Stomach (tissue), 9 donors: ENCODE results near the gene ABT1. TPM values are rescaled to one million over a fixed set of nuclear protein-coding genes. Genes with fewer than 3 reads are reported as not detected.

ENCODE experiments used
- DNase-seq, 2 donors: peaks; one replicate each; pipeline versions ENCODE4 v3.0.0 to v3.0.0-alpha.2; 2013 to 2019
- H3K27ac ChIP-seq, 5 donors: fragments of 200-600 bp in 4 of 5; sonication (generic) in 4 of 5; one replicate each; pipeline ENCODE4 v1.5.1; 2013 to 2019; ENCODE audit warnings: mild to moderate bottlenecking in 1 of 5, moderate library complexity in 1 of 5
- H3K27me3 ChIP-seq, 3 donors: fragments of 200-600 bp; sonication (generic); one replicate each; pipeline ENCODE4 v1.5.1; 2017 to 2019; ENCODE audit warnings: mixed run types in 1 of 3
- H3K36me3 ChIP-seq, 4 donors: fragments of 200-600 bp; sonication (generic); 1 replicate in 3 of 4; 2 replicates in 1 of 4; pipeline ENCODE4 v1.5.1; 2016 to 2019
- H3K4me1 ChIP-seq, 4 donors: fragments of 200-600 bp; sonication (generic); one replicate each; pipeline ENCODE4 v1.5.1; 2016 to 2019
- H3K4me3 ChIP-seq, 4 donors: fragments of 200-600 bp; sonication (generic) in 3 of 4; one replicate each; pipeline ENCODE4 v1.5.1; 2016 to 2019; ENCODE audit warnings: mild to moderate bottlenecking in 1 of 4
- H3K9me3 ChIP-seq, 4 donors: fragments of 200-600 bp; sonication (generic); one replicate each; pipeline ENCODE4 v1.5.1; 2016 to 2019
- CTCF ChIP-seq, 7 experiments: fragments of 450-650 bp in 4 of 7; fragments of 200-600 bp in 3 of 7; sonication (generic) in 3 of 7; IDR thresholded peaks; one replicate each; pipeline ENCODE4 v1.5.1; 2016 to 2019; ENCODE audit warnings: antibody characterized with exemption in 7 of 7, control low read depth in 2 of 7, mild to moderate bottlenecking in 1 of 7
- EP300 ChIP-seq: sonication (generic); formaldehyde crosslinking; IDR thresholded peaks from one replicate; pipeline ENCODE4 v1.6.1; 2017; ENCODE audit warnings: antibody characterized with exemption
- POLR2A ChIP-seq, 4 donors: fragments of 450-650 bp; IDR thresholded peaks; one replicate each; pipeline ENCODE4 v1.6.1; 2016; ENCODE audit warnings: antibody characterized with exemption in 4 of 4, control low read depth in 2 of 4, mild to moderate bottlenecking in 1 of 4, moderate library complexity in 1 of 4
- POLR2AphosphoS5 ChIP-seq, 3 donors: sonication (generic); formaldehyde crosslinking; IDR thresholded peaks; one replicate each; pipeline ENCODE4 v1.6.1; 2016; ENCODE audit warnings: antibody characterized with exemption in 3 of 3
- WGBS, 5 donors: extraction: QIAGEN DNeasy Blood & Tissue Kit in 3 of 5; methylation state at CpG; one replicate each; pipeline versions ENCODE4 v1.1.5 to v1.1.7; 2013 to 2018; 5-methylcytosine and 5-hydroxymethylcytosine counted together
- intact Hi-C: fragments of 100-400 bp; cut with DNase I; formaldehyde crosslinking; loops from one replicate; pipeline ENCODE4 v1.15.1; 2023; ENCODE audit warnings: low total_unique reads
- polyA plus RNA-seq, 3 donors: library from polyadenylated mRNA; stranded (reverse); fragments of 200-250 nt; gene quantifications; one replicate each; pipeline ENCODE4 v1.2.3, GENCODE V29; 2013
- total RNA-seq, 5 donors: library from RNA; depleted of rRNA; stranded (reverse); fragments of >200 nt; gene quantifications; one replicate each; pipeline versions ENCODE4 v1.1.0 to v1.2.3, GENCODE V29; 2014 to 2016
- donor health status: healthy with polysubstance abuse.
- donor health status: Bipolar disorder and iron deficiency.
- donor health status: healthy.

ABT1 gene
- total and polyA plus RNA-seq, 8 donors, result 7.2 to 18.0 (median 15.1) TPM; not detected in 1

- no peaks in the 10 kb centered on the region for H3K4me1 ChIP-seq
- no peak for TF ChIP-seq POLR2A (IDR thresholded peaks at IDR 0.05)
- TF ChIP-seq CTCF (IDR thresholded peaks at IDR 0.05), result no peak
- no peak for TF ChIP-seq POLR2AphosphoS5 (IDR thresholded peaks at IDR 0.05)
- no peak for TF ChIP-seq EP300
- no peak for DNase-seq
- no peak overlapping the region for H3K27ac ChIP-seq
- intact Hi-C loops, result no loop called here
- H3K36me3 ChIP-seq, result no peaks in the 10 kb centered on the region
- WGBS, 5 donors, result 75 to 93% (median 88%) methylated on average over 17 of the region's 17 CpGs
- H3K4me3 ChIP-seq, result no peak overlapping the region
- no peaks in the 10 kb centered on the region for H3K27me3 ChIP-seq
- H3K9me3 ChIP-seq, result no peaks in the 10 kb centered on the region
Observed at GRCh38 chr6:26561533-26562466, 35.0 kb upstream of the ABT1 start.

GRCh38 chr6:26563488-26563887, 33.3 kb upstream of the ABT1 start:
- no peak overlapping the region for H3K27ac ChIP-seq
- intact Hi-C loops, result no loop called here
- no peaks in the 10 kb centered on the region for H3K9me3 ChIP-seq
- DNase-seq, result no peak
- H3K36me3 ChIP-seq, result no peaks in the 10 kb centered on the region
- WGBS, 5 donors, result 77 to 81% (median 80%) methylated on average over 6 of the region's 6 CpGs
- H3K27me3 ChIP-seq, result no peaks in the 10 kb centered on the region
- H3K4me3 ChIP-seq, result no peak overlapping the region
- peaks cover 0 to 4% (median 3%) of the 10 kb centered on the region in 4 donors for H3K4me1 ChIP-seq
- TF ChIP-seq POLR2A (IDR thresholded peaks at IDR 0.05), result no peak
- TF ChIP-seq CTCF (IDR thresholded peaks at IDR 0.05), result no peak
- TF ChIP-seq EP300, result no peak
- TF ChIP-seq POLR2AphosphoS5 (IDR thresholded peaks at IDR 0.05), result no peak

GRCh38 chr6:26568601-26569432, 27.9 kb upstream of the ABT1 start:
- WGBS, 5 donors, result 3 to 6% (median 5%) methylated on average over 34 of the region's 34 CpGs
- Histone ChIP-seq H3K9me3 (no peaks in the 10 kb centered on the region), H3K36me3 (no peaks in the 10 kb centered on the region), H3K27me3 (no peaks in the 10 kb centered on the region), H3K4me3 (peak overlapping the region; percentile 45 to 50 (median 45)), H3K4me1 (peaks cover 10 to 27% (median 18%) of the 10 kb centered on the region in 4 donors), H3K27ac (peak overlapping the region in 4 of 5 donors; percentile 21 to 79 (median 44))
- DNase-seq, result peak; percentile 93 to 97
- intact Hi-C loops, result no loop called here
- no peak for TF ChIP-seq EP300
- TF ChIP-seq POLR2AphosphoS5 (IDR thresholded peaks at IDR 0.05), result peak; percentile 52 to 87 (median 83)
- no peak for TF ChIP-seq POLR2A (IDR thresholded peaks at IDR 0.05)

GRCh38 chr6:26569433-26569764, 27.4 kb upstream of the ABT1 start:
- Histone ChIP-seq H3K9me3 (no peaks in the 10 kb centered on the region), H3K27ac (peak overlapping the region in 2 of 5 donors; percentile 23 to 79), H3K4me3 (peak overlapping the region; percentile 45 to 50 (median 45)), H3K4me1 (peaks cover 10 to 27% (median 18%) of the 10 kb centered on the region in 4 donors), H3K36me3 (no peaks in the 10 kb centered on the region), H3K27me3 (no peaks in the 10 kb centered on the region)
- no peak for TF ChIP-seq CTCF (IDR thresholded peaks at IDR 0.05)
- no peak for TF ChIP-seq POLR2A (IDR thresholded peaks at IDR 0.05)
- no peak for TF ChIP-seq POLR2AphosphoS5 (IDR thresholded peaks at IDR 0.05)
- no peak for TF ChIP-seq EP300
- 2 to 15% (median 11%) methylated on average over 2 of the region's 2 CpGs for WGBS, 5 donors
- intact Hi-C loops, result no loop called here
- no peak for DNase-seq
